ENCODE measurements around the gene MKLN1. TPM values are rescaled to one million over a fixed set of nuclear protein-coding genes. Genes with fewer than 3 reads are reported as not detected.

The MKLN1 gene
- total and polyA plus RNA-seq, 10 of the 15 experiments (the other 5 are each of a cell fraction or from before 2014, with no cell fraction given): 13.6 to 55.8 (median 29.3) TPM

- no TSS peak for BruUV-seq (replicated peaks)
- CTCF ChIA-PET: interaction anchor here (0.7 kb wide), 1 partner anchor 1669 kb away, joined by 4 read pairs; no protein-coding TSS in a partner anchor
- no peak overlapping the region for H3K4me2 ChIP-seq (ENCODE audit: control insufficient read depth, insufficient read depth)
- intact Hi-C loops (cut with micrococcal nuclease; ENCODE audit: unreplicated experiment) (no loop called here), in situ Hi-C loops (cut with MboI) (no loop called here)
- SMC1A ChIA-PET (ENCODE audit: uncharacterized antibody, unreplicated experiment): interaction anchor here (0.5 to 1.2 kb wide), 3 partner anchors 61 to 229 kb away, joined by 3 read pairs; no protein-coding TSS in a partner anchor
- no peak for DNase-seq (ENCODE audit: low read depth, low spot score)
- H3K4me3 ChIP-seq: no peak overlapping the region
- no peaks in the 10 kb centered on the region for H3K36me3 ChIP-seq (ENCODE audit: control insufficient read depth in 2 of 2, insufficient read depth in 2 of 2, low read length in 1 of 2)
- TF ChIP-seq RELB (IDR thresholded peaks at IDR 0.05; ENCODE audit: low read depth): no peak
- TF ChIP-seq RAD21 (IDR thresholded peaks at IDR 0.05; ENCODE audit: insufficient read depth, low read depth, low read length): no peak
- TF ChIP-seq TCF7 (IDR thresholded peaks at IDR 0.05; ENCODE audit: borderline replicate concordance): no peak
- TF ChIP-seq BRCA1 (IDR thresholded peaks at IDR 0.05; ENCODE audit: low read depth, low read length): no peak
- TF ChIP-seq ZNF207 (IDR thresholded peaks at IDR 0.05; ENCODE audit: borderline replicate concordance): no peak
- TF ChIP-seq JUNB (IDR thresholded peaks at IDR 0.05): no peak
- TF ChIP-seq CEBPB (IDR thresholded peaks at IDR 0.05; ENCODE audit: borderline replicate concordance in 1 of 2, low read depth in 2 of 2, low read length in 2 of 2): no peak
- TF ChIP-seq GATAD2B (conservative IDR thresholded peaks at IDR 0.05; ENCODE audit: low read depth): no peak
- no peak for TF ChIP-seq SREBF1 (IDR thresholded peaks at IDR 0.05; ENCODE audit: low read length)
- TF ChIP-seq SPI1 (IDR thresholded peaks at IDR 0.05; ENCODE audit: borderline replicate concordance, insufficient read depth, low read depth, low read length): no peak
- no peak for TF ChIP-seq CUX1 (IDR thresholded peaks at IDR 0.05; ENCODE audit: insufficient replicate concordance, low read depth, low read length)
- no peak for TF ChIP-seq ESRRA (IDR thresholded peaks at IDR 0.05; ENCODE audit: low read length)
- no peak for TF ChIP-seq WRNIP1 (IDR thresholded peaks at IDR 0.05; ENCODE audit: borderline replicate concordance, low read depth, low read length)
- H3K27me3 ChIP-seq (replicated peaks in 1 of 2; ENCODE audit: control insufficient read depth in 2 of 2, insufficient read depth in 2 of 2, low read length in 1 of 2): no peaks in the 10 kb centered on the region; a peak in 1 of 4 replicates
- no peaks in the 10 kb centered on the region for H3K79me2 ChIP-seq (ENCODE audit: control insufficient read depth, insufficient read depth, low read length)
- H3K4me1 ChIP-seq (ENCODE audit: control insufficient read depth, insufficient read depth, low read length): no peaks in the 10 kb centered on the region
- no peaks in the 10 kb centered on the region for H4K20me1 ChIP-seq (ENCODE audit: control insufficient read depth, insufficient read depth)
- RAD21 ChIA-PET (ENCODE audit: unreplicated experiment): no interaction called here
- FAIRE-seq: no peak
- no peaks in the 10 kb centered on the region for H3K9me3 ChIP-seq (replicated peaks; ENCODE audit: control insufficient read depth, insufficient read depth, low read length)
- no peak overlapping the region for H3K9ac ChIP-seq (ENCODE audit: control insufficient read depth, insufficient read depth, low read length)
- ATAC-seq: no peak
- no peak overlapping the region for H3K27ac ChIP-seq (ENCODE audit: control insufficient read depth, insufficient read depth)
- no peak overlapping the region for H2AFZ ChIP-seq (ENCODE audit: control insufficient read depth, low read depth, low read length)
- POLR2A ChIA-PET: no interaction called here
These were observed 28.6 kb upstream of the MKLN1 start for GRCh38 chr7:131299074-131299473.

Data from GM12878 (cell line).